Measurements from ENCODE around the gene SPOUT1.

- TF ChIP-seq CTCF (IDR thresholded peaks at IDR 0.05; ENCODE audit: borderline replicate concordance, extremely low read depth, low read length, poor library complexity, severe bottlenecking) (no peak), EZH2 (IDR thresholded peaks at IDR 0.05; ENCODE audit: borderline replicate concordance, low read depth, low read length, severe bottlenecking) (no peak)
These were observed 5.9 kb upstream of the SPOUT1 start for GRCh38 chr9:128835246-128836210.

Data from DND-41 (cell line).